ENCODE results near the gene SRSF1.

GRCh38 chr17:58001461-58002124 lies 5.5 kb downstream of the SRSF1 start:
- TF ChIP-seq POLR2A (IDR thresholded peaks at IDR 0.05; ENCODE audit: low read length) (no peak), RAD21 (conservative IDR thresholded peaks at IDR 0.05 in 1 of 2, IDR thresholded peaks at IDR 0.05 in 1 of 2) (no peak), CTCF (IDR thresholded peaks at IDR 0.05) (no peak), ZNF302 (CRISPR knock-in tag; IDR thresholded peaks at IDR 0.05) (no peak), MAZ (IDR thresholded peaks at IDR 0.05; ENCODE audit: borderline replicate concordance, low read depth, low read length) (no peak), NR3C1 (IDR thresholded peaks at IDR 0.05) (no peak), SMC3 (IDR thresholded peaks at IDR 0.05) (no peak), ESRRA (IDR thresholded peaks at IDR 0.05; ENCODE audit: borderline replicate concordance, low read length) (no peak), RCOR1 (IDR thresholded peaks at IDR 0.05; ENCODE audit: low read depth, low read length) (no peak), KDM1A (IDR thresholded peaks at IDR 0.05; ENCODE audit: low read depth) (no peak)
- TF ChIP-seq, protein P1, sequence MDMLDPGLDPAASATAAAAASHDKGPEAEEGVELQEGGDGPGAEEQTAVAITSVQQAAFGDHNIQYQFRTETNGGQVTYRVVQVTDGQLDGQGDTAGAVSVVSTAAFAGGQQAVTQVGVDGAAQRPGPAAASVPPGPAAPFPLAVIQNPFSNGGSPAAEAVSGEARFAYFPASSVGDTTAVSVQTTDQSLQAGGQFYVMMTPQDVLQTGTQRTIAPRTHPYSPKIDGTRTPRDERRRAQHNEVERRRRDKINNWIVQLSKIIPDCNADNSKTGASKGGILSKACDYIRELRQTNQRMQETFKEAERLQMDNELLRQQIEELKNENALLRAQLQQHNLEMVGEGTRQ (IDR thresholded peaks at IDR 0.05): no peak
